MM.1S (cell line): ENCODE data around the gene LRRN4.

Source experiments
- DNase-seq: peaks from one replicate; pipeline ENCODE4 v3.0.0-alpha.2; 2015
- H2AFZ ChIP-seq: fragments of 300-600 bp; sonication (generic); 2 replicates; pipeline ENCODE4 v1.6.0; 2016; ENCODE audit warnings: antibody characterized with exemption, low read length
- H3F3A ChIP-seq: fragments of 300-600 bp; sonication (generic); 2 replicates; pipeline ENCODE4 v1.6.1; 2016; ENCODE audit warnings: mild to moderate bottlenecking, antibody characterized with exemption, low read length, moderate library complexity, mixed read lengths; ENCODE audit not compliant: insufficient read depth
- H3K27ac ChIP-seq: fragments of 300-600 bp; sonication (generic); 2 replicates; pipeline ENCODE4 v1.5.1; 2016; ENCODE audit warnings: mild to moderate bottlenecking, low read length
- H3K27me3 ChIP-seq: fragments of 300-600 bp; sonication (generic); replicated peaks from 2 replicates; pipeline ENCODE4 v1.6.0; 2016; ENCODE audit warnings: low read length; ENCODE audit not compliant: insufficient read depth
- H3K36me3 ChIP-seq: fragments of 300-600 bp; sonication (generic); replicated peaks from 2 replicates; pipeline ENCODE4 v1.6.1; 2016; ENCODE audit warnings: mild to moderate bottlenecking, low read length, mixed read lengths; ENCODE audit not compliant: insufficient read depth
- H3K4me1 ChIP-seq: fragments of 300-600 bp; sonication (generic); 2 replicates; pipeline ENCODE4 v1.6.1; 2016; ENCODE audit warnings: low read length, mixed read lengths
- H3K4me2 ChIP-seq: fragments of 300-600 bp; sonication (generic); 2 replicates; pipeline ENCODE4 v1.6.0; 2016; ENCODE audit warnings: low read depth, low read length
- H3K4me3 ChIP-seq: fragments of 300-600 bp; sonication (generic); 2 replicates; pipeline ENCODE4 v1.5.1; 2016; ENCODE audit warnings: low read length, mixed read lengths
- H3K79me2 ChIP-seq: fragments of 300-600 bp; sonication (generic); 2 replicates; pipeline ENCODE4 v1.6.1; 2016; ENCODE audit warnings: mixed run types, low read length, mixed read lengths
- H3K9ac ChIP-seq: fragments of 300-600 bp; sonication (generic); 2 replicates; pipeline ENCODE4 v1.6.1; 2016; ENCODE audit warnings: low read length, mixed read lengths
- H3K9me2 ChIP-seq: fragments of 300-600 bp; sonication (generic); replicated peaks from 2 replicates; pipeline ENCODE4 v1.6.1; 2016; ENCODE audit warnings: mild to moderate bottlenecking, low read length, mixed read lengths; ENCODE audit not compliant: insufficient read depth
- H3K9me3 ChIP-seq: fragments of 300-600 bp; sonication (generic); replicated peaks from 2 replicates; pipeline ENCODE4 v1.6.1; 2016; ENCODE audit warnings: mild to moderate bottlenecking, low read length, mixed read lengths; ENCODE audit not compliant: insufficient read depth
- H4K20me1 ChIP-seq: fragments of 300-600 bp; sonication (generic); 2 replicates; pipeline ENCODE4 v1.6.1; 2016; ENCODE audit warnings: mild to moderate bottlenecking, low read length, moderate library complexity, mixed read lengths; ENCODE audit not compliant: insufficient read depth
- EZH2 ChIP-seq: fragments of 300-600 bp; sonication (generic); optimal IDR thresholded peaks from 2 replicates; pipeline ENCODE3; 2017; ENCODE audit warnings: low read depth, mild to moderate bottlenecking, antibody characterized with exemption, low read length, mixed read lengths
- EZH2phosphoT487 ChIP-seq: fragments of 300-600 bp; sonication (generic); IDR thresholded peaks from 2 replicates; pipeline ENCODE4 v1.6.1; 2018; ENCODE audit warnings: antibody characterized with exemption, low read length
- TF ChIP-seq, protein P1 (sequence below): fragments of 300-600 bp; sonication (generic); IDR thresholded peaks from 2 replicates; pipeline ENCODE4 v1.5.1; 2016; ENCODE audit warnings: antibody characterized with exemption, low read length, mixed read lengths

Gene LRRN4

DNA sequence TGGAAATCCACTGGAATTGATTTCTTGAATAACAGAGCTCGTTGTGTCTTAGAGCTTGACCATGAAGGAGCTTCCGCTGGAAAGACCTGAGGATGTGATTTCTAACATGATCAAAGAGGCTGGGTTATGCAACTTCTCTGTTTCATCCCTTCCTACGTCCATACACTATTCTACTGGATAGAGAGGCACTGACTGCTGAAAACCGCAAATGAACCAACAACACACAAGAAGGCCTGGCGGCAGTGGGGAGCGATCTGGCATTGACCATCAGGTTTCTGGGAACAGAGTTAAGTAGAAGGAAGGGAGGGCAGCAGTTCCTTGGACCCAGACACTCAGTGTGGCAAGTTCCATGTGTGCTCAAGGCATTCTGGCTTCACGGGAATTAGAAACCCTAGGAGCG is 13.3 kb downstream of the LRRN4 start:
- H3K4me3 ChIP-seq, result no peak overlapping the region
- DNase-seq, result no peak
- H3K36me3 ChIP-seq, result peaks cover 5% of the 10 kb centered on the region; the same call in 1 of the 2 replicates
- 0 out of 2 replicates have a peak, but pooled peaks cover 4% of the 10 kb centered on the region for H3K79me2 ChIP-seq
- H3F3A ChIP-seq, result no peaks in the 10 kb centered on the region
- H3K27me3 ChIP-seq, result no peaks in the 10 kb centered on the region
- no peaks in the 10 kb centered on the region for H3K9me2 ChIP-seq
- TF ChIP-seq EZH2, result no peak
- TF ChIP-seq, protein P1, sequence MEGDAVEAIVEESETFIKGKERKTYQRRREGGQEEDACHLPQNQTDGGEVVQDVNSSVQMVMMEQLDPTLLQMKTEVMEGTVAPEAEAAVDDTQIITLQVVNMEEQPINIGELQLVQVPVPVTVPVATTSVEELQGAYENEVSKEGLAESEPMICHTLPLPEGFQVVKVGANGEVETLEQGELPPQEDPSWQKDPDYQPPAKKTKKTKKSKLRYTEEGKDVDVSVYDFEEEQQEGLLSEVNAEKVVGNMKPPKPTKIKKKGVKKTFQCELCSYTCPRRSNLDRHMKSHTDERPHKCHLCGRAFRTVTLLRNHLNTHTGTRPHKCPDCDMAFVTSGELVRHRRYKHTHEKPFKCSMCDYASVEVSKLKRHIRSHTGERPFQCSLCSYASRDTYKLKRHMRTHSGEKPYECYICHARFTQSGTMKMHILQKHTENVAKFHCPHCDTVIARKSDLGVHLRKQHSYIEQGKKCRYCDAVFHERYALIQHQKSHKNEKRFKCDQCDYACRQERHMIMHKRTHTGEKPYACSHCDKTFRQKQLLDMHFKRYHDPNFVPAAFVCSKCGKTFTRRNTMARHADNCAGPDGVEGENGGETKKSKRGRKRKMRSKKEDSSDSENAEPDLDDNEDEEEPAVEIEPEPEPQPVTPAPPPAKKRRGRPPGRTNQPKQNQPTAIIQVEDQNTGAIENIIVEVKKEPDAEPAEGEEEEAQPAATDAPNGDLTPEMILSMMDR, result no peak
- no peak for TF ChIP-seq EZH2phosphoT487
- no peak overlapping the region for H3K9ac ChIP-seq
- no peaks in the 10 kb centered on the region for H3K4me1 ChIP-seq
- no peak overlapping the region for H3K27ac ChIP-seq
- no peaks in the 10 kb centered on the region for H4K20me1 ChIP-seq
- H2AFZ ChIP-seq, result no peak overlapping the region
- no peaks in the 10 kb centered on the region for H3K9me3 ChIP-seq
- no peak overlapping the region for H3K4me2 ChIP-seq

DNA sequence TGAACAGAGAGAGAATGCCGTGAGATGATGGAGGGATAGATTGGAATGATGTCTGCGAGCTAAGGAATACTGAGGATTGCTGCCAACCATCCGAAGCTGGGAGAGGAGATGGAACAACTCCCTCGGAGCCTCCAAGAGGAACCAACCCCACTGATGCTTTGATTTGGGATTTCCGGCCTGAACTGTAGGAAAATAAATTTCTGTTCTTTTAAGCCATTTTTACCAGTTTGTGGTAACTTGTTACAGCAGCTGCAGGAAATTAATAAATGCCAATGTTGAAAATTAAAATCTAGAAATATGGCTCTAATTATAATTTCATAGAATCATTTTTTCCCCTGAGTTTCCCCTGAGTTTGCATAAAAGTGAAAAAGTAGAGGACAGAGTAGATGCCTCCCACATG is 14.1 kb downstream of the LRRN4 start:
- Histone ChIP-seq H3F3A (0 out of 2 replicates have a peak, but pooled peaks cover under 1% of the 10 kb centered on the region), H3K4me3 (no peak overlapping the region), H4K20me1 (no peaks in the 10 kb centered on the region), H3K27me3 (no peaks in the 10 kb centered on the region), H3K36me3 (peaks cover 5% of the 10 kb centered on the region; the same call in 1 of the 2 replicates), H3K4me1 (peaks cover 1% of the 10 kb centered on the region), H2AFZ (no peak overlapping the region), H3K9ac (no peak overlapping the region), H3K9me2 (no peaks in the 10 kb centered on the region), H3K4me2 (no peak overlapping the region), H3K9me3 (no peaks in the 10 kb centered on the region), H3K27ac (no peak overlapping the region), H3K79me2 (0 out of 2 replicates have a peak, but pooled peaks cover 4% of the 10 kb centered on the region)
- no peak for DNase-seq
- no peak for TF ChIP-seq EZH2phosphoT487
- TF ChIP-seq, protein P1, result no peak
- TF ChIP-seq EZH2, result no peak

DNA sequence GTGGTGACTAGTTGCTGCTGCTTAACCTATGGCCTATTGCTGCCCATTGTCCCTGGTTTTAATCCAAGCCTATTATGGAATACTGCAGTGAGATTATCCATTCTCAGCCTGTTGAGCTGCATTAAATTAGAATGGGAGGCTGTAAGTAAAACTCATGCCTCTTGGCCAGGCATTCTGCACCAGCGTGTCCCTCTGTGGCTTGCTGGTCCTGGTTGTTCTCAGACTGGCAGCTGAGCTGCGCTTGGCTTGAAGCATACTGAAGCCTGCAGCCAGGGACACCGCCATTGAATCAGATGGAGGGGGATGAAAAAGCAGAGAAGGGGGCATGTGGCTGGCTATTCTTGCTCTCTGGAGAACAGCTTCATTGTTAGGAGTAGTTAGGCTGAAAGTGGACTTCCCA is 15.6 kb downstream of the LRRN4 start:
- no peak overlapping the region for H2AFZ ChIP-seq
- no peak overlapping the region for H3K27ac ChIP-seq
- peaks cover 16% of the 10 kb centered on the region for H3K4me1 ChIP-seq
- no peaks in the 10 kb centered on the region for H3K27me3 ChIP-seq
- TF ChIP-seq, protein P1, result no peak
- no peak for TF ChIP-seq EZH2
- no peak for TF ChIP-seq EZH2phosphoT487
- H3K9ac ChIP-seq, result no peak overlapping the region
- H3K79me2 ChIP-seq, result 0 out of 2 replicates have a peak, but pooled peaks cover 4% of the 10 kb centered on the region
- H3K4me3 ChIP-seq, result no peak overlapping the region
- H3K36me3 ChIP-seq, result peaks cover 5% of the 10 kb centered on the region; the same call in 1 of the 2 replicates
- no peaks in the 10 kb centered on the region for H4K20me1 ChIP-seq
- DNase-seq, result no peak
- H3K9me2 ChIP-seq, result no peaks in the 10 kb centered on the region
- no peaks in the 10 kb centered on the region for H3K9me3 ChIP-seq
- H3K4me2 ChIP-seq, result no peak overlapping the region
- H3F3A ChIP-seq, result peaks cover 6% of the 10 kb centered on the region; the same call in 1 of the 2 replicates
